Endothelial cell of umbilical vein (primary cell): ENCODE measurements around the gene PNPLA7. TPM values are rescaled to one million over a fixed set of nuclear protein-coding genes. Genes with fewer than 3 reads are reported as not detected.
A peak's percentile ranks its signal among the peaks of the same experiment; 100 is the strongest.

Experiments used
- BruUV-seq: library from RNA; stranded (reverse); fragments of 400-500 nt; replicated peaks from 2 replicates; lab custom pipeline; 2021; lab: Mats Ljungman, UMichigan
- CTCF ChIA-PET: fragments of 300-600, 350-600 bp; sonication (Branson Sonifier 250); formaldehyde crosslinking; loops from one replicate; lab custom pipeline; 2021; ENCODE audit warnings: antibody characterized with exemption, inconsistent platforms; lab: Charles Lee
- POLR2A ChIA-PET: fragments of 300-600, 350-600 bp; sonication (Branson Sonifier 250); formaldehyde crosslinking; loops from one replicate; lab custom pipeline; 2021; ENCODE audit warnings: antibody characterized with exemption, inconsistent platforms; lab: Charles Lee
- DNase-seq: peaks from one replicate; pipeline ENCODE4 v3.0.0-alpha.2; 2011; ENCODE audit warnings: low read depth, low spot score
- FAIRE-seq: peaks from 2 replicates; lab custom pipeline; 2011; peaks lifted over from hg19 to GRCh38; lab: Jason Lieb, UNC
- H2AFZ ChIP-seq: 2 replicates; pipeline ENCODE4 v1.6.0; 2012; ENCODE audit warnings: low read depth, low read length, control low read depth, inconsistent platforms
- H3K27ac ChIP-seq: 2 replicates; pipeline ENCODE4 v1.5.1; 2011; ENCODE audit warnings: low read depth, mild to moderate bottlenecking, control low read depth, low read length, moderate library complexity; ENCODE audit not compliant: insufficient read depth
- H3K27me3 ChIP-seq, 2 experiments: 2 replicates each; pipeline versions ENCODE4 v1.6.0 to v1.6.1; 2011; ENCODE audit warnings: low read length in 2 of 2, mixed read lengths in 1 of 2; ENCODE audit not compliant: control insufficient read depth in 2 of 2, insufficient read depth in 2 of 2
- H3K36me3 ChIP-seq, 2 experiments: 2 replicates in 1 of 2; 3 replicates in 1 of 2; pipeline ENCODE4 v1.5.1; 2011; ENCODE audit warnings: low read length in 2 of 2, mild to moderate bottlenecking in 1 of 2, moderate library complexity in 1 of 2; ENCODE audit not compliant: control insufficient read depth in 2 of 2, insufficient read depth in 2 of 2; ENCODE audit errors: extremely low read depth in 1 of 2
- H3K4me1 ChIP-seq: 3 replicates; pipeline ENCODE4 v1.5.1; 2011; ENCODE audit warnings: mild to moderate bottlenecking, low read length; ENCODE audit not compliant: control insufficient read depth, insufficient read depth; ENCODE audit errors: extremely low read depth
- H3K4me2 ChIP-seq: 2 replicates; pipeline ENCODE4 v1.6.1; 2011; ENCODE audit warnings: low read length, control low read depth, mixed read lengths; ENCODE audit not compliant: insufficient read depth
- H3K4me3 ChIP-seq, 3 experiments: fragments of 200-600 bp in 1 of 3; sonication (generic), shearing (Covaris generic) in 1 of 3; replicated peaks in 1 of 3; 2 replicates each; pipeline ENCODE4 v1.5.1; 2011 to 2016; ENCODE audit warnings: control low read depth in 3 of 3, low read length in 3 of 3, mild to moderate bottlenecking in 2 of 3, inconsistent platforms in 1 of 3, low read depth in 1 of 3, moderate library complexity in 1 of 3; ENCODE audit not compliant: insufficient read depth in 1 of 3
- H3K79me2 ChIP-seq: 2 replicates; pipeline ENCODE4 v1.6.0; 2012; ENCODE audit warnings: low read length, inconsistent platforms; ENCODE audit not compliant: control insufficient read depth, insufficient read depth
- H3K9ac ChIP-seq: replicated peaks from 2 replicates; pipeline ENCODE3; 2011; ENCODE audit warnings: low read length, control low read depth; ENCODE audit not compliant: insufficient read depth; ENCODE audit errors: extremely low read depth
- H3K9me1 ChIP-seq: replicated peaks from 3 replicates; pipeline ENCODE4 v1.6.0; 2011; ENCODE audit warnings: mild to moderate bottlenecking, low read length; ENCODE audit not compliant: control insufficient read depth, insufficient read depth; ENCODE audit errors: extremely low read depth
- H3K9me3 ChIP-seq: replicated peaks from 2 replicates; pipeline ENCODE4 v1.5.1; 2012; ENCODE audit warnings: low read length, inconsistent platforms; ENCODE audit not compliant: control insufficient read depth, insufficient read depth
- H4K20me1 ChIP-seq: replicated peaks from 2 replicates; pipeline ENCODE3; 2011; ENCODE audit warnings: mild to moderate bottlenecking, low read length; ENCODE audit not compliant: control insufficient read depth, insufficient read depth; ENCODE audit errors: extremely low read depth
- CTCF ChIP-seq, 2 donors: IDR thresholded peaks; 1 replicate in 1 of 2; 2 replicates in 1 of 2; pipeline ENCODE4 v1.5.1; 2011; ENCODE audit warnings: low read length in 2 of 2, mild to moderate bottlenecking in 2 of 2, moderate library complexity in 2 of 2, control low read depth in 1 of 2, inconsistent platforms in 1 of 2, low read depth in 1 of 2; ENCODE audit not compliant: insufficient read depth in 1 of 2; ENCODE audit errors: extremely low read depth in 1 of 2
- EZH2 ChIP-seq: IDR thresholded peaks from 2 replicates; pipeline ENCODE4 v1.6.1; 2012; ENCODE audit warnings: borderline replicate concordance, low read depth, mild to moderate bottlenecking, moderate library complexity, low read length, inconsistent platforms; ENCODE audit not compliant: severe bottlenecking
- FOS ChIP-seq: IDR thresholded peaks from 2 replicates; pipeline ENCODE4 v1.6.1; 2011; ENCODE audit warnings: mild to moderate bottlenecking, low read length, moderate library complexity, borderline replicate concordance; ENCODE audit not compliant: insufficient read depth
- GATA2 ChIP-seq: IDR thresholded peaks from 2 replicates; pipeline ENCODE4 v1.7.0; 2011; ENCODE audit warnings: low read depth, mild to moderate bottlenecking, moderate library complexity, mixed read lengths, low read length; ENCODE audit not compliant: insufficient read length, insufficient read depth
- JUN ChIP-seq: IDR thresholded peaks from 2 replicates; pipeline ENCODE4 v1.6.1; 2011; ENCODE audit warnings: borderline replicate concordance, low read depth; ENCODE audit not compliant: insufficient read length, insufficient read depth
- MAX ChIP-seq: IDR thresholded peaks from 2 replicates; pipeline ENCODE4 v1.6.1; 2011; ENCODE audit not compliant: insufficient read depth, insufficient read length
- MYC ChIP-seq: IDR thresholded peaks from one replicate; pipeline ENCODE4 v1.6.1; 2011; ENCODE audit warnings: mild to moderate bottlenecking, low read depth, low read length
- POLR2A ChIP-seq: IDR thresholded peaks from 2 replicates; pipeline ENCODE4 v1.6.1; 2012; ENCODE audit warnings: low read depth, mild to moderate bottlenecking, control low read depth, low read length
- POLR2AphosphoS5 ChIP-seq: IDR thresholded peaks from 2 replicates; pipeline ENCODE4 v1.6.1; 2012; ENCODE audit warnings: low read depth, mild to moderate bottlenecking, control low read depth, low read length, moderate library complexity; ENCODE audit not compliant: insufficient read depth
- dilution Hi-C: fragments of 300-500 bp; cut with MboI; formaldehyde crosslinking; loops from one replicate; pipeline ENCODE4 v1.15.0; 2019; ENCODE audit warnings: low sequenced_read_pairs; ENCODE audit not compliant: extremely low pct_ligation_motif_present
- intact Hi-C: fragments of 100-400 bp; cut with micrococcal nuclease; formaldehyde crosslinking; loops from one replicate; pipeline ENCODE4 v1.10.0; 2022
- polyA plus RNA-seq, 4 experiments: library from polyadenylated mRNA; depleted of rRNA in 3 of 4; stranded (reverse) in 3 of 4; unstranded in 1 of 4; fragments of >200 nt; gene quantifications; 2 replicates each; pipeline versions ENCODE4 v1.2.1 to v1.2.3, GENCODE V29; 2011 to 2012; ENCODE audit warnings: missing spikeins in 1 of 4
- total RNA-seq: library from RNA; stranded (reverse); gene quantifications from 2 replicates; pipeline ENCODE4 v1.2.3, GENCODE V29; 2021

PNPLA7 gene
- total and polyA plus RNA-seq, 2 donors (not counting 3 experiments of a cell fraction or from before 2014, with no cell fraction given) = 1.0 to 1.9 TPM

- Histone ChIP-seq H3K27me3 (no peaks in the 10 kb centered on the region), H3K79me2 (no peaks in the 10 kb centered on the region), H3K27ac (no peak overlapping the region), H3K9ac (no peak overlapping the region), H3K4me3 (no peak overlapping the region), H3K4me2 (no peak overlapping the region), H3K9me1 (no peaks in the 10 kb centered on the region), H3K9me3 (no peaks in the 10 kb centered on the region), H2AFZ (no peak overlapping the region), H3K4me1 (no peaks in the 10 kb centered on the region), H4K20me1 (no peaks in the 10 kb centered on the region), H3K36me3 (no peaks in the 10 kb centered on the region)
- CTCF ChIA-PET = interaction anchor here (1.8 kb wide), 1 partner anchor 38 kb away, joined by 6 read pairs; no protein-coding TSS in a partner anchor
- BruUV-seq = no TSS peak
- DNase-seq (no peak), FAIRE-seq (peak; percentile 12)
- dilution Hi-C loops (no loop called here), intact Hi-C loops (no loop called here)
- POLR2A ChIA-PET = no interaction called here
- TF ChIP-seq MAX (no peak), POLR2A (no peak), POLR2AphosphoS5 (no peak), EZH2 (no peak), JUN (no peak), MYC (no peak), GATA2 (no peak), CTCF (IDR thresholded peaks at IDR 0.05; ENCODE audit: extremely low read depth in 1 of 2, insufficient read depth in 1 of 2, low read depth in 1 of 2, low read length in 2 of 2) (no peak), FOS (no peak)
Observed at GRCh38 chr9:137496601-137497375, 53.4 kb downstream of the PNPLA7 start.
